Astrocyte (in vitro differentiated cells and primary cell): ENCODE results near the gene C5orf34.

Source experiments
- CTCF ChIP-seq: IDR thresholded peaks from 2 replicates; pipeline ENCODE4 v1.5.1; 2011; ENCODE audit warnings: low read depth, mild to moderate bottlenecking, inconsistent platforms, low read length, moderate library complexity; ENCODE audit not compliant: insufficient read depth
- EZH2 ChIP-seq: IDR thresholded peaks from 2 replicates; pipeline ENCODE4 v1.6.1; 2012; ENCODE audit warnings: mild to moderate bottlenecking, low read length, inconsistent platforms; ENCODE audit not compliant: insufficient read depth

- TF ChIP-seq CTCF (no peak), EZH2 (no peak)
Observed at GRCh38 chr5:43533646-43534045, 18.7 kb upstream of the C5orf34 start.
